ENCODE measurements around the gene RND3.

RND3 gene, protein sequence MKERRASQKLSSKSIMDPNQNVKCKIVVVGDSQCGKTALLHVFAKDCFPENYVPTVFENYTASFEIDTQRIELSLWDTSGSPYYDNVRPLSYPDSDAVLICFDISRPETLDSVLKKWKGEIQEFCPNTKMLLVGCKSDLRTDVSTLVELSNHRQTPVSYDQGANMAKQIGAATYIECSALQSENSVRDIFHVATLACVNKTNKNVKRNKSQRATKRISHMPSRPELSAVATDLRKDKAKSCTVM

DNA sequence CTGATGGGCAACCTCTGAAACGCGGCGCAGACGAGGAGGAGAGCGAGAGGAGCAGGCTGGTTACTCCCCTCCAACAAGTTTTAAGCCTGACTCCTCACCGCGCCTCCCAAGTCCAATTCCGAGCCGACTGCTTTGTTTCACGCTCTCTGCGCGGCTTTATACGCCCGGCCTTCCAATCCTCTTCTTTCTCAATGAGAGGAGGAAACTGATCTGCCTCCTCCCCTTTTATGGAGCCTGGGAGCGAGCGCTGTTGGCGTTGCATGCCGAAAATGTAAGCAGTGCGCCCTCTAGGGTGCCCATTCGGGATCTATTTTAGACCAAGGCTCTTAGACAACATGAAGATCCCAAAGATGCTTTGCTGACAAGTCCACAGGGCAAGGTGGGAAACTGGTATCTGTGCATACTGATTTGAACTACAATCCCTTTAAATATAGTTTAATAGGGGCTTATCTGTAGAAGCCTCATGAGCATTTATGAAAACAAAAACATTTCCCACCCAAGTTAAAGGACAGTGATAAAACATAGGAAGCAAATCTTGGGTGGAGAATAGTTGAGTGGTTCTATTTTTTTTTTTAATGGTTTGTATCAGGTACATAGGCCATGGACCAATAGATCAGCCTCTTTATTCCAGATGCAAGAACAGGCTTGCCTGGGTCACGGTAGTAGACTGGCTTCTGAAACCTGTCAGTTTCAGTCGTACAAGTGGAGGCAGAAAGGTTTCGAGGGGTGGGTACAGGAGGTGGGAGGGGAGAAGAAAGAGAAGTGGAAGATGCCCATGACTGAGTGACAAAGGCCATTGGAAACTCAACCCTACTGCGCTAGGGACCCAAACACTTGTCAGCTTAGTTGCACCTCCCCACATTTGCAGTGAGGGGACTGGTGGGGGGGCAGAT, at the start of gene RND3:
RND3 (minus strand) TSS at position 131 of the 893 bp plus-strand sequence. CDS start 250 bp downstream, outside the sequence.
- peak; percentile 79 for DNase-seq

DNA sequence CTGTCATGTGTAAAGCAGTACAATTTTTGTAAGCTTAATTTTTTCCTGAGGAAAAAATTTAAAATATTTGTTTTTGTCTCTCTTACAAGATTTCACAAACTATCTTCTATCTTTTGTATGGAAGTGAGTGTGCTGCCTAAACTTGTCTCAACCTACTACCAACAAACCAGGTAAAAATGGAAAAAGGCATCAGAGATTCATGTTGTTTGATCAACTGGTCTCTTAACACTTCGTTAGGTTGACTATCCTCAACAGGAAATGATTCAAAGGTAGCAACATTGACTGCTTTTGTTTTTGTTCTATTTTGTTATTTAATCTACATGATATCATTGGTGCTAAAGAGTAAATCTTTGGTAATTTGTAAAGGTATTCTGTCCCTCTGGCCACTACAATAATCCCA, 47.7 kb upstream of the RND3 start:
- no peak for DNase-seq

DNA sequence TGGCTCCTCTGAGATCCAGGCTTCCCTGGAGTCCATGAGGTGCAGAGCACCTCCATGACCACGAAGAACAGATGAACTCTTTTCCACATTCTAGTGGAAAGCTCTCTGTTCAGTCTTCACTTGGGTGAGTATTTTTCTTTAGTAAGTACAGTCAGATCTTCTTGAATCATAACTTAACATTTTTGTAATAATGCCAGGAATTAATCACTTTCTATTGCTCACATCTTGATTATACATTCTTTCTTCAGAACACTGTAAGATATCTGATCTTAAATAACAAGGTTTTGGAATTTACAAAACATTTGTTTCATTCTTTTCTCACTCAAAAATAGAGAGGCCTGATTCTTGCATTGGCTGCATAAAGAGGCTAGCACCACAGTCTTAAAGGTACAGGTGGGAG, 45.4 kb upstream of the RND3 start:
- DNase-seq: no peak

DNA sequence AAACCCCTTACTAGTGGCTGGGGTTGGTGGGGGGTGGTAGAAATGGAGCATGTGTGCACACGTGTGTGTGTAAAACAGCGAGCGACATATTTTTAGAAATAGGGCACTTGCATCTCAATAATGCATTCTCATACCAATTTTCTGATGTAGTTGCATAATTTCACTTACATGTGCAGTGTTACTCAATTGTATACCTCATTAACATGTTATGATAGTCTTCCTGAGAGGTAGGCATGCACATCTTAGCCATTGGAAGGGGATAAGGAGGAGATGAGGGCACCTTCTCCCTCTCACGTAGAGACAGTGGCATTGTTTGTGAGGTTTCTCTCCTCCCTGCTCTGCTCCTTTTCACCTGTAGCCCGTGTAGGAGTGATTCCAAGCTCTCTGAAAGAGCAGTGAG, 44.6 kb upstream of the RND3 start:
- DNase-seq: no peak

DNA sequence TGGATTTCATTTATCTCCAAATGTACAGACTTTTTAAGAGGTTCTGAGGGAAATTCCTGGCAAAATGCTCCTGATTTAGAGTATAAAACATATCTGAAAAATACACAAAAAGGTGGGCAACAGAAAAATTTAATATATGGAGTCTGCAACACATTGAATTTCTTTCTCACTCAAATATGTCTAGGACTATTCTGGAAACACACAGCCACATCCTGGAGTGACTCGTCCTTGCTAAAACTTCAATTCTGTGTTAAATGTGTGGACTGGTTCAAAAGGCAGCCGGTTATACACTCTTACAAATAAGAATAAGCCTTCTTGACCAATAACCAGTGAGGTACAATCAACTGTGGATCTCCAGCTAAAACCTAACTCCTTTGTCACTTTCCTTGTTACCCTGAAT, 44.1 kb upstream of the RND3 start:
- no peak for DNase-seq

DNA sequence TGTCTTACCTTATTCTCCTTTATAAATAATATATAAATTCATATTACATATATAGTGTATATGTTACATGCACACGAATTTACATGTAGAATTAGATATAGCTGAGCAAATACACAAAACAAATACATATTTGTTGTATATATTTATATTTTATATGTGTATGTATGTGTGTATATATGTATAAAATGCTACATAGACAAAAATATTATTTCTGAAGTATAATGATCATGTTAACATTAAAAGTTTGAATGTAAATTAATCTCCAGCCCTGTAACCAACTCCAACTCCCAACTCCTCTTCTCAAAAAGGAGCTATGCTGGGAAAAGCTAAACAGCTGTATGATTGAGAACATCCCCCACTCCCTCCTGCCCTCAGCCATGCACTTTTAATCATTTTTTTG, 42.7 kb upstream of the RND3 start:
- no peak for DNase-seq

DNA sequence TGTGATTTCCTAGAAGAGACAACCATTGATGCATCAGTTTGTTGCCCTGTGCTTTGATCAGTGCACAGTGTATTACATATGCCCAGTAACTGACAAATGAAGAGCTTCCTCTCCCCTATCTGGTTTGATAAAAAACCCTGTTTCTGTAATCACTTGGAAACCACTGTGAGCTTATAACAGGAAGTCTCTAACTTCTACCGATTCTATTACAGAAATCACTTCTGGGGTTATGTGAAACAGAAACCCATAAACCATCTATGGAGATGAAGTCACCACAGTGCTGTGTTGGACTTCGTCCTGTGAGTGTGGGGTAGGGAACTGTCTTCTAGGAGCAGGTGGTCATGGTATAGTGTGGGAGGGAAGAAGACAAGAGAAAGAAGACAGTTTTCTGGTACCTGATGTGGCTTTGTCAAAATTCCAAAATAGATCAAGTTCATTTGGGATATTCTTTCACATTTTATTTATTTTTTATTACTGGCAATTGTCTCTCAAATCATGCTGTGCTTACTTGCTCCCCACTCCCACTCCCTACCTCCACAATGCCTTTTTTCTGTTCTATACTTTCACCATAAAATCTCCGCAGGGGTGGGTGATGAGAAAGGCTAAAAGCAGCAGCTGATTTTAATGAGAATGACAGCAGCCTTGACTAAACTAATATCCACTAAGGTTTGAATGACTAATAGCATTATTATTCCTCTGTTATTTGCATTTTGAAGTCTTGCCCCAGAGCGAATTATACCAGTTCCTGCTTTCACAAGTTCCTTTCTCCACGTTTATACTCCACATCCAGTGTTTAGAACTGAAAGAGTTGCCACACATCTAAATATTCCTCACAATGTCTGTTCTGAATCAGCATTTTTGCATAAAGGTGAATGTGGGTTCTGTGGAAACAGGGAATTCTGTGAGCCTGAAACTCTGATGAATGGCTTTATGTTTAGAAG, 41.7 kb upstream of the RND3 start:
- no peak for DNase-seq

DNA sequence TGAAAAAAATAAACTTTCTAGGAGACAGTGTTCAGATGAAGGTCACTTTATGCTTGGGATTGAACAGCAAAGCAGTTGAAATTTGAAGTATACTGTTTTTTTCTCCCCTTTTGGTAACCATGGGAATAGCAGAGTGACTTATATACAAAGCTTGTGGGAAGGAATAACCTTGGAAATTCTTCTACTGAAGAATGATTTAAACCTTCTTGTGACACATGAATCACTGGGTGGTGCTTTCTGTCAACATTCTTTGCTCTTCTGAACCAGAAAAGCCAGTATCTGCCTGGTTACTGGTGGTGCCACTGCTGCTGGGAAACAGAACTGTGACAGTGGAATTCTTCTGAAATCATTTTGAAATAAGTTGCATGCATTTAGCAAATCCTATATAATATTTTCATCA, 39.4 kb upstream of the RND3 start:
- no peak for DNase-seq

DNA sequence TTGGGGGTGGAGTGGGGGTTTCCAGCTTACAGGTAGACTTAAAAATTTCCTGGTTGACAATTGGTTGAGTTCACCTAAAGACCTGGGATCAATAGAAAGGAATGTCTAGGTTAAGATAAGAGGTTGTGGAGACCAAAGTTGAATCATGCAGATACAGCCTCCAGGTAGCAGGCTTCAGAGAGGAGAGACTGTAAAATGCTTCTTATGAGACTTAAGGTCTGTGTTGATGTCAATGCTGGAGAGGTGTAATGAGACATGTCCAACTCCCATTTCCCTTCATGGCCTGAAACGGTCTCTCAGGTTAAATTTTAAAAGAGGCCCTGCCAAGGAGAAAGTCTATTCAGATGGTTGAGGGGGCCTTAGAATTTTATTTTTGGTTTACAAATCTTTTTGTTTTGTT, 38.5 kb upstream of the RND3 start:
- DNase-seq: no peak

DNA sequence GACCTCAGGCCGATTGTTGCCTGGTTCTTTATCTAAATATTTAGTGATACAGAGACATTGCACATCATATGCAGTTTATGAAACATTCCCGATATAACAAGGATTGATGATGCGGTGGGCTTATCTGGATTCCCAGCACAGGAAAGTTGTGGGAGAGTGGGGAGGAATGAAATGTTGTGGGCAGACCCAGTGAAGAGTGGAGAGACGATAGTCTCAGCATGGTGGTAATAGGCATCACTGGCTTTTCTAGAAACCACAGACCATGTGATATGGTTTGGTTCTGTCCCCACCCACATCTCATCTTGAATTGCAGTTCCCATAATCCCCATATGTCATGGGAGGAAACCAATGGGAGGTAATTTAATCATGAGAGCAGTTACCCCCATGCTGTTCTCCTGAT, 34.8 kb upstream of the RND3 start:
- DNase-seq: no peak

DNA sequence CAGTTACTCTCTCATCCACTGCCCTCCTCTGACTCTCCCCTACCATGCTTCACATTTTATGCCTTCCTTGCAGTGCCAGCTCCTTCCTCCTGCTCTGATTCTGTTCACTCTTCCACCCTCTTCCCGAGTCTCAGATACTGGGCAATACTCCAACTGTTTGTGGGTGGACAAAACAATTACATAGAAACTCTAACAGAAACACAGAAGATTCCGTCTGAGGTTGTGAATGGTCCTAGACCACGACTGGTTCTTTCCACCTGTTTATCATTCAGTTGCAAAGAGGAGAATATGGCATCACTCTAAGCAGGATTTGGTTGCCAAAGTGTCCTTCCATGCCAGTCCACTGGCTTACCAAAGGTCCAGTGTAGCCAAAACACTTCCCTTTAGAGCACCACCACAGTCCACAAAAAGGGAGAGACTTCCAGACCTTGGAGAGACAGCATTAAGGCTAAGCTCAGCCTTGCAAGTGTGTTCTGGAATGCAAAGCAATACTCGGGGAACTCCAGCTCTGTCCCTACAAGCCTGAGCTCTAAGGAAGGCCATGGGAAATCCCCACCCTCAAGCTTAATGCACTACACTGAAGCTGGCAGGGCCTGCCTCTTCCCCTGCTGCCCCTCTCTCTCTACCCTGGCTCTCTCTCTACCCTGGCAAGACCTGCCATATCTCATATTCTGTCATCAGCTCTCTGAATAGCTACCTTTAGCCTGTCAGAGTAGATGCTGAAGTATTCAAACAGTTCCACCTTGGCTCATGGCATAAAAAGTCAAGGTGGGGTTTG, 33.6 kb upstream of the RND3 start:
- no peak for DNase-seq

DNA sequence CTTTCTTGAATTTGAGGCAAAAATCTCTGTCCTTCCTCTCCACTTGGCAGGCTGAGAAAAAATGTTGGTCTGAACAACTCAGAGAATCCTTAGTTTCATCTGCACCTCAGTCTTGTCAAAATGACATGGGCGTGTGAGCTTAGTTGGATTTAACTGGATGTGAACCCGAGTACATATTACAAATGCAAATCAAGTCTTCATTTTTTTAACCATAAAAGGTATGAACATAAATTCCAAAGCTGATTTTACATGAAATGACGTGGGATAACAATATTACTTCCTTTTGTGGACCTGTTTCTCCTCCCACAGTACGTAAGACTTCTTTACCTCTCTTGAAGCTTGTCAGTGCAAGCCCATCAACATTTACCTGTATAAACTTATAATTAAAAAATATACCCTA, 32.6 kb upstream of the RND3 start:
- DNase-seq: no peak

DNA sequence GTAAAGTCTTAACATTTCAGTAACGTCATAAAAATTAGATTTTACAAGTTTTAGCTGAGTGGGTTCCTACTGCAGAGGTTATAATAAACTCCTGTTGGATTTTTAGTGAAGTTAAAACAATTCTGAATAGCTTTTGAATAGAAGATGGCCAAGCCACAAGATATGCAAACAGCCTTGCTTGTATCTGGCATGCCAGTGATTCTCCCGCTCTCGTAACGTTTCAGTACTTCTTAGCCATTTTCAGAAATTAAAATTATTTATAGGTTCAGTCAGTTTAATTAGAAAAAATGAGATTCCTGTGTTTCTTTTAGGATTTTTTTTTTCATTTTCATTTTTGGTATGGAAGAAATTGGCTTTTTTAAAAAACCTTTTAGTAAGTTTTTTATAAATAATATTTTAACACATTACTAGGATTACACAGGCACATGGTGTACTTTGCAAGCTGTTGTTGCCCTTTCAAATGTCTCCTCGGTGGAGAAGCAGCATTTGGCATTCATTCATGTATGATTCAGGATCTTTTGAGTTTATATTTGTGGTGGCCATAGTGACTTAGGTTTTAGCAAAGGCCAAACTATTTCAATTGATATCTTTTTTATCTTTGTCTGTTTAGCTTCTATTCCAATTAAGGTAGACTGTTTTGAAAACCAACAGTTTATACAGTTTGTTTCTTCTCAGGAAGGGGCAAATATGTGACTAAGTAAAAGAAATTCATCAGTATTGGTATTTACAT, 30.6 kb upstream of the RND3 start:
- no peak for DNase-seq

DNA sequence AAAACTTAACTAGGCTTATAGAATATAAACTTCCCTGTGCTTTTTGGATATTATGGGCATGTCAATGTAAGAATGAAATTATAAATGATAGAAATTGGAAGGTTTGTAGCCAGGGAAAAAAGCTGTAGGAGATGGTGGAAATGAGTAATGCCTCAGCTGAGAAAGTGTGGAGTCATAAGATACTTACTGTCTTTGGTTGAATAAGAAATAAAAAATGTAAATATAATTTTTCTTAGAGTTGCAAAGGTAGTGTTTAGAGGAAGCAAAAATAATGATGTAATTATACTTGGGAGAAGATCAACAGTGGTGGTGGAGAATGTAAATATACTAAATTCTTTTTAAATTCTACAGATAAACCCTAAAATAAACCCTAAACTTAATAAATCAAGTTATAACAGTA, 26.2 kb upstream of the RND3 start:
- no peak for DNase-seq

DNA sequence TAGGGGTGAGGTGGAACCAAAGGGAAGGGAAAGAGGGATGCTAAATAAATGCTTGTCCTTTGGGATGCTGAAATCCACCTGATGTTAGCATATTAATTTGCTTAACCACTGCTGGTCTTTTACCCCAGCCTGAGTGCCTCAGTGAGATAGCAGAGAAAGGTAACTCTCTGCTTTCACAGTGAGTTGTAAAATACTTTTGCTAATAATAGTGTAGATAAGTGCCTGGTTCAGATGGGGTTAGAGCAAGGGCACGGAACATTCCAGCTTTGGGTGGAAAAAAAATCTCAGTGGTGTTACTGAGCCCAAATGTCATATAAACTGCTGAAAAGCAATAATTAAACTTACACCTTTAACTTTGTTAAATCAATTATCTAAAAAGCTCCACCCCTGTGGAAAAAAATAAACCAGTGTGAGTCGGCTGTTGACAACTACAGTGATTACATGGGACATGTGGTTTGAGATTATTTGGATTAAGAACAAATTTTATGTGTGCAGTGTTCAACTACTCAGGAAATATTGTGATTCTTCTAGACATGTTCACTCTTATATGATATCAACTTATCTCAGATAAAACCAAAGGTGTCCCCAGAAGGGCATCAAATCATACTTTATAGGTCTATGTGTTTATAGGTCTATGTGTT, 21.1 kb upstream of the RND3 start:
- DNase-seq: no peak

DNA sequence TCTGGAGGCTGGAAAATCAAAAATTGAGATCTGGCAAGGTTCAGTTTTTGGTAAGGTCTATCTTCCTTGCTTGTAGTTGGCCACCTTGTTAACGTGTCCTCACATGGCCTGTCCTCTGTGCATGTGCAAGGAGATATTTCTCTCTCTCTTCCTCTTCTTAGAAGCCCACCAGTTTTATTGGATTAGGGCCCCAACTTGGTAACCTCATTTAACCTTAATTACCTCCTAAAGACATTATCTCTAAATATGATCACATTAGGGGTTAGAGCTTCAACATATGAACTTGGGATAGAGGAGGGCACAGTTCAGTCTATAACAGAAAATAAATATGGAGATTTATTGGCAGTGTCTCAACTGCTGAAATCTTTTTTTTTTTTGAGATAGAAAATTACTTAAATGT, 19.6 kb upstream of the RND3 start:
- no peak for DNase-seq

DNA sequence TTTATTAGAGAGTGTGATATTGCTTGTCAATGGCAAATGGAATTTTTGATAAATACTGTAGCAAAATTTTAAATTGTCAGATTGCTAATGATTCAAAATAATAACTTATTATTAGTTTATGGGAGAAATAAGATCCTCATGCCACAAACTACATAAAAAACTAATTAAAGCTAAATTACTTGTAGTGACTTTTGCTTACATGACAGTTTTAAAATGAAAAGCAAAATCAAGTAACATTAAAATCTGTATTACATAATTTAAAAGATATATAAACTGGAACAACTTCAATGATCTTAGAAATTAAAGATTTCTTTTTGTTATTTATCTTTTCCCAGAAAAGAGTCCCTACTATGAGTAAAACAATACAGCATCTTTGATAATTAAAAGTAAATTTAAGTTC, 17.7 kb upstream of the RND3 start:
- no peak for DNase-seq

DNA sequence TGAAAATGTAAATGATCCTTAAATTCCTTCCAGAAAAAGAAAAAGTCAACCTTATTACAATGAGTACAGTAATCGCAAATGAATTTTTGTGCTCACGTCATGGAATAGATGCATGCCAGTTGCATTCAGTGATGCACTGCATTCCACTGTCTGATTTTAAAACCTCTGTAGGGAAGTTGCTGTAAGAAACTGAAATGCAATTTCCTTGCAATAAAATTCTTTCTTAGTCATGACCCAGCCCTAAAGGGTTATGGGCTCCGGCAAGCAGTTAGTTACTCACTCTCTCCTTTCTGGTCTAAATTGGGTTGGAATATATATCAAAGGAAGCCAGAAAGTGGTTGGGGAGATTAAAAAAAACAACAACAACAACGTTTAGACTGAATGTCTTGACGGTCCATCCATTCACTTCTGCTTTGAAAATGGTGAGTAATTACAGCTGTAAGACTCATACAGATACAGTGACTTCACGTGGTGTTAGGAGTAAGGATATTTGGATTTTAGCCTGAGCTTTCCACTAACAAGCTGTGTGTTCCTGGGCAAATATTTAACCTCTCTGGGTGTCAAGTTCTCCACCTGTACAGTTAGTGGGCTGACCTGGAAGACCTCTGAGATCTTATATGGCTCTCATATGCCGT, 8.6 kb upstream of the RND3 start:
- no peak for DNase-seq

DNA sequence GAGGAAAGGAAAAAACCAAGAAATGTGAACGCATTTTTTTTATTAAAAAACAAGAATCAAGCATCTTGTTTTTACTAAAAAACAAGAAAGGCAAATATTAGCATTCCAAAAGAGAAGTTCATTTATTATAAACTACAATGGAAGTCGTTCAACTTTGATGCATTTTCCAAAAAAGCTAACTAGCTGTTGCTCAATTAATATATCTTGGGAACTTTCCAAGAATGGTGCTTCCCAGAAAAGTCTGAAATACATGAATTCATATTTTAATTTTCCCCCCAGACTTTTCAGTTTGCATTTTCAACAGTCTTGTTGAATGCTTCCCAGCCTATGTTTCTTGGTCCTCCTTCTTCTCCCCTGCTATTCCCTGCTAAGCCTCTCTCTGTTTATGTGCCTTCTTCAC, 7.5 kb upstream of the RND3 start:
- no peak for DNase-seq

DNA sequence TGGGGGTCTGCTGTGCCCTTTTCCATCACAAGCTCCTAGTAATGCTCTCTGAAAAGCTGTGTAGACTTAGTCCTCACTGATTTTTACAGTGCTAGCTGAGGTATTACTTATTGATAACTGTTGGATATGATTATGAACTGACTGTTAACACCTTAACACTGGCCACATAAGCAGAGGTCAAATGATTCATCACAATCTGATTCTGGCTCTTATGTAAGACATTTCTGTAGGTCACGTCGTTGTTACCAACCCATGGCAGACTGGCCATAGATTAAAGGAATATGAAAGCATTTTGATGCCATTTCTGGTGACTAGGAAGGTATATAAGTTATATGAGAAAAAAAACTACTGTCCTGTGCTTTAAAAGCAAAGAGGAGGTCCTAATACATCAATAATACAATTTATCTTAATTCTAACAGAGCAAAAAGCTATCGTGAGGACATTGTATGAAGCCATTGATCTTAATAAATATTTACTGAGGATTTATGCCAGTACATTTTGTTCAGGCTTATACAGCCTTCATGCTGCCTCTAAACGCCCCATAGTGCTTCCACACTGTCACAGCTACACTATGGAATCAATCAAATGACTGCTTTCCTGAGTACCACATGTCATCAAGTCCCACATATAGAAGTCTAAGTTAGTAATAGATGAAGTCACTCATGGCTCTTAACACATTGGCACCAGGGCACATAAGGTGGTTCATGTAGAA, 6.9 kb upstream of the RND3 start:
- DNase-seq: no peak
